ENCODE results near the gene PCIF1.
"Not testable (repeated sequence)": the region's sequence is repeated elsewhere in the genome, so short reads cannot be mapped to it uniquely, and the experiment has no call there.

PCIF1 gene

DNA sequence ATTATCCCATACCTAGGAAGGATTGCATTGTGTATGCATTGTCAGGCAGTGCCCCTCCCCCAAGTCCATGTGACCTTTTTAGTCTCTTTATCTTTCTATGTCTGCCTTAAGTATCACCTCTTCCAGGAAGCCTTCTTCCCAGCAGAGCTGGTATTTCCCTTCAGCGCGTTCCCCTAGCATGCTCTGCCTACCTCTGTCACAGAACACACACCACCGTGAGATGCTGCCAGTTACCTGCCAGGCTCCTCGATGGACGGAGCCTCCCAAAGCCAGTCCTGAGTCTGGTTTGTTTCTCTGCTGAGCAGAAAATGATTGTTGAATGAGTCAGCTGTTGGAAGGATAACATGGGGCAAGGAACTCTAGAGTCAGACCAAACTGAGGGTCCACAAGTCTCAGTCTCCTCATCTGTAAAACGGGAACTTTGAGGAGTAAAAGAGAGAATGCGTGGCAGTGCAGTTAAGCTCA, 48.8 kb downstream of the PCIF1 start:
- no peak for TF ChIP-seq CTCF (IDR thresholded peaks at IDR 0.05; ENCODE audit: low read depth, low read length, missing control alignments)
- no peak overlapping the region for H3K4me3 ChIP-seq (replicated peaks; ENCODE audit: low read depth, low read length)
- DNase-seq (ENCODE audit: extremely low read depth, low read depth): no peak

- no peak overlapping the region for H3K4me3 ChIP-seq (replicated peaks; ENCODE audit: low read depth, low read length)
- DNase-seq (ENCODE audit: extremely low read depth, low read depth): no peak
- TF ChIP-seq CTCF (IDR thresholded peaks at IDR 0.05; ENCODE audit: low read depth, low read length, missing control alignments): peak; percentile 13
These were observed 51.1 kb downstream of the PCIF1 start for GRCh38 chr20:45985573-45985972.

DNA sequence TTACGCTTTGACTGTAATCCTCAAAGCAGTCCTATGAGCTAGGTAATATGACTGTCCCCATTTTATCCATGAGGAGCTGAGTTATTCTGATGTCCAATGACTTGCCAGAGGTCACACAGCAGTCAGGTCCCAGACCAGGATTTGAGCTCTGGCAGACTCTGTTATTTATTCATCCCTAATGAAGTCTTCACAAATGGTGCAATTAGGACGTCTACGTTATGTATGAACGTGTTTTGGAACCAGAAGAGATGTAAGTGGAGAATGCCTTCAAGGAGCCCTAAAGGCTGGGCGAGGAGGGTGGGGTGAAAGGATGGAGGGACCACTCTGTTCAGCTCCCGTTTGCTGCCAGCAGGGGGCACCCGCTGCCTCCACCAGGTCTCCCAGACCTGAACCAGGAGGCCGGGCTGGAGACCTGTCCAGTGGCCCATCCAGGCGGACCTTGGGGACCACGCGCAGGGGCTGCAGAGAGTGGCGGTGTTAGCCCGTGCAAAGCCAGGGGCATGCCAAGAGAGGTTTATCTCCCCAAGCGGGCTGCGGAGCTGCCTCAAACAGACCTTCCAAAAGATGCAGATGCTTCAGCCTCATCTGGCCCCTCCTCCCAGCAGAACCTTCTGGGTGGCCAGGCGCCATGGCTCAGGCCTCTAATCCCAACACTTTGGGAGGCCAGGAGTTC, 52.8 kb downstream of the PCIF1 start:
- peak; percentile 94 for TF ChIP-seq CTCF (IDR thresholded peaks at IDR 0.05; ENCODE audit: low read depth, low read length, missing control alignments)
- DNase-seq (ENCODE audit: extremely low read depth, low read depth): no peak
- no peak overlapping the region for H3K4me3 ChIP-seq (replicated peaks; ENCODE audit: low read depth, low read length)

DNA sequence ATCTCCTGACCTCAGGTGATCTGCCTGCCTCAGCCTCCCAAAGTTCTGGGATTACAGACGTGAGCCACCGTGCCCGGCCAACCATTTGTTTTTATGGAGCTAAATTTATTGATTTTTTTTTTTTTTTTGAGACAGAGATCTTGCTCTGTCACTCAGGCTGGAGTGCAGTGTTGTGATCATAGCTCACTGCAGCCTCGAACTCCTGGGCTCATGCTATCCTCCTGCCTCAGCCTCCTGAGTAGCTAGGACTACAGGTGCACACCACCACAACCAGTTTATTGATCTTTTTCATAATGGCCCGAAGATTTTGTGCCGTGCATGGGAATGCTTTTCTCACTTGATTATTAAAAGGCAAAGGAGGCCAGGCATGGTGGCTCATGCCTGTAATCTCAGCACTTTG, 54.3 kb downstream of the PCIF1 start:
- not testable (repeated sequence) for H3K4me3 ChIP-seq (replicated peaks; ENCODE audit: low read depth, low read length); DNase-seq (ENCODE audit: extremely low read depth, low read depth)

DNA sequence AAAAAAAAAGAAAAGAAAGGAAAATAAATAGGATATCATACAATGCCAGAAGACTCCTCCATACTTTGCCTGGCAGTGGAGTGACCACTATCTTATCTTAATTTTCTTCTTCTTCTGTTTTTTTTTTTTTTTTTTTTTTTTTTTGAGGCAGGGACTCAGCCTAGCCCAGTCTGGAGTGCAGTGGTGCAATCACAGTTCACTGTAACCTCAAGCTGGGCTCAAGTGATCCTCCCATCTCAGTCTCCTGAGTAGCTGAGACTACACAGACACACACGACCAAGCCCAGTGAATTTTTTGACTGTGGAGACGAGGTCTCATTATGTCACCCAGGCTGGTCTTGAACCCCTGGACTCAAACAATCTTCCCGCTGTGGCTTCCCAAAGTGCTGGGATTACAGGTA, 57.1 kb downstream of the PCIF1 start:
- no peak for TF ChIP-seq CTCF (IDR thresholded peaks at IDR 0.05; ENCODE audit: low read depth, low read length, missing control alignments)
- H3K4me3 ChIP-seq (replicated peaks; ENCODE audit: low read depth, low read length): no peak overlapping the region
- no peak for DNase-seq (ENCODE audit: extremely low read depth, low read depth)

GRCh38 chr20:45993197-45993951, 58.9 kb downstream of the PCIF1 start:
- no peak overlapping the region for H3K4me3 ChIP-seq (replicated peaks; ENCODE audit: low read depth, low read length)
- no peak for TF ChIP-seq CTCF (IDR thresholded peaks at IDR 0.05; ENCODE audit: low read depth, low read length, missing control alignments)
- no peak for DNase-seq (ENCODE audit: extremely low read depth, low read depth)

- TF ChIP-seq CTCF (IDR thresholded peaks at IDR 0.05; ENCODE audit: low read depth, low read length, missing control alignments): no peak
- no peak overlapping the region for H3K4me3 ChIP-seq (replicated peaks; ENCODE audit: low read depth, low read length)
- DNase-seq (ENCODE audit: extremely low read depth, low read depth): no peak
These were observed 60.4 kb downstream of the PCIF1 start for GRCh38 chr20:45994761-45995493.

- not testable (repeated sequence) for DNase-seq (ENCODE audit: extremely low read depth, low read depth); H3K4me3 ChIP-seq (replicated peaks; ENCODE audit: low read depth, low read length)
These were observed 61.1 kb downstream of the PCIF1 start for GRCh38 chr20:45995495-45996097.
